Astrocyte (in vitro differentiated cells and primary cell): ENCODE measurements around the gene C3orf33. TPM values are rescaled to one million over a fixed set of nuclear protein-coding genes. Genes with fewer than 3 reads are reported as not detected.

Source experiments
- DNase-seq: peaks from one replicate; pipeline ENCODE4 v3.0.0-alpha.2; 2010; ENCODE audit warnings: low read depth
- FAIRE-seq: peaks from 2 replicates; lab custom pipeline; 2011; peaks lifted over from hg19 to GRCh38; lab: Jason Lieb, UNC
- H2AFZ ChIP-seq: 2 replicates; pipeline ENCODE4 v1.6.0; 2012; ENCODE audit warnings: low read depth, low read length, inconsistent platforms
- H3K27ac ChIP-seq: 2 replicates; pipeline ENCODE4 v1.5.1; 2011; ENCODE audit warnings: low read depth, low read length, inconsistent platforms
- H3K27me3 ChIP-seq: 2 replicates; pipeline ENCODE4 v1.6.0; 2011; ENCODE audit warnings: low read length, inconsistent platforms; ENCODE audit not compliant: insufficient read depth
- H3K36me3 ChIP-seq: 2 replicates; pipeline ENCODE4 v1.5.1; 2011; ENCODE audit warnings: low read length, inconsistent platforms; ENCODE audit not compliant: insufficient read depth
- H3K4me1 ChIP-seq: 2 replicates; pipeline ENCODE4 v1.5.1; 2011; ENCODE audit warnings: low read length, inconsistent platforms; ENCODE audit not compliant: insufficient read depth
- H3K4me2 ChIP-seq: 2 replicates; pipeline ENCODE4 v1.6.0; 2012; ENCODE audit warnings: low read length, inconsistent platforms
- H3K4me3 ChIP-seq: 2 replicates; pipeline ENCODE4 v1.5.1; 2011; ENCODE audit warnings: low read depth, mild to moderate bottlenecking, low read length, inconsistent platforms; ENCODE audit not compliant: insufficient read depth
- H3K79me2 ChIP-seq: 2 replicates; pipeline ENCODE4 v1.6.0; 2012; ENCODE audit warnings: mild to moderate bottlenecking, low read length, inconsistent platforms; ENCODE audit not compliant: insufficient read depth
- H3K9ac ChIP-seq: 2 replicates; pipeline ENCODE4 v1.6.0; 2012; ENCODE audit warnings: mild to moderate bottlenecking, low read length, inconsistent platforms
- H3K9me3 ChIP-seq: 2 replicates; pipeline ENCODE4 v1.5.1; 2012; ENCODE audit warnings: low read depth, mild to moderate bottlenecking, low read length, inconsistent platforms; ENCODE audit not compliant: insufficient read depth
- H4K20me1 ChIP-seq: 2 replicates; pipeline ENCODE4 v1.6.0; 2012; ENCODE audit warnings: low read length, inconsistent platforms; ENCODE audit not compliant: insufficient read depth
- H3K27ac Mint-ChIP-seq: one replicate; pipeline ENCODE4 v1.8.0; 2021; ENCODE audit warnings: mild to moderate bottlenecking, mixed read lengths; ENCODE audit not compliant: unreplicated experiment
- H3K27me3 Mint-ChIP-seq: one replicate; pipeline ENCODE4 v1.8.0; 2021; ENCODE audit warnings: low read depth, mixed read lengths; ENCODE audit not compliant: unreplicated experiment
- H3K36me3 Mint-ChIP-seq: one replicate; pipeline ENCODE4 v1.8.0; 2021; ENCODE audit warnings: low read depth, mixed read lengths; ENCODE audit not compliant: unreplicated experiment
- H3K4me1 Mint-ChIP-seq: one replicate; pipeline ENCODE4 v1.8.0; 2021; ENCODE audit warnings: low read depth, mixed read lengths; ENCODE audit not compliant: unreplicated experiment
- H3K4me3 Mint-ChIP-seq: one replicate; pipeline ENCODE4 v1.8.0; 2021; ENCODE audit warnings: mild to moderate bottlenecking, moderate library complexity, mixed read lengths; ENCODE audit not compliant: unreplicated experiment
- H3K9me3 Mint-ChIP-seq: one replicate; pipeline ENCODE4 v1.8.0; 2021; ENCODE audit warnings: mild to moderate bottlenecking, mixed read lengths; ENCODE audit not compliant: unreplicated experiment
- CTCF ChIP-seq: IDR thresholded peaks from 2 replicates; pipeline ENCODE4 v1.5.1; 2011; ENCODE audit warnings: low read depth, mild to moderate bottlenecking, inconsistent platforms, low read length, moderate library complexity; ENCODE audit not compliant: insufficient read depth
- EZH2 ChIP-seq: IDR thresholded peaks from 2 replicates; pipeline ENCODE4 v1.6.1; 2012; ENCODE audit warnings: mild to moderate bottlenecking, low read length, inconsistent platforms; ENCODE audit not compliant: insufficient read depth
- total RNA-seq: library from RNA; stranded (reverse); gene quantifications from 2 replicates; pipeline ENCODE4 v1.2.1, GENCODE V29; 2021

Gene C3orf33
- total RNA-seq, 1 donor from 2014 or later: 2.4 TPM

DNA sequence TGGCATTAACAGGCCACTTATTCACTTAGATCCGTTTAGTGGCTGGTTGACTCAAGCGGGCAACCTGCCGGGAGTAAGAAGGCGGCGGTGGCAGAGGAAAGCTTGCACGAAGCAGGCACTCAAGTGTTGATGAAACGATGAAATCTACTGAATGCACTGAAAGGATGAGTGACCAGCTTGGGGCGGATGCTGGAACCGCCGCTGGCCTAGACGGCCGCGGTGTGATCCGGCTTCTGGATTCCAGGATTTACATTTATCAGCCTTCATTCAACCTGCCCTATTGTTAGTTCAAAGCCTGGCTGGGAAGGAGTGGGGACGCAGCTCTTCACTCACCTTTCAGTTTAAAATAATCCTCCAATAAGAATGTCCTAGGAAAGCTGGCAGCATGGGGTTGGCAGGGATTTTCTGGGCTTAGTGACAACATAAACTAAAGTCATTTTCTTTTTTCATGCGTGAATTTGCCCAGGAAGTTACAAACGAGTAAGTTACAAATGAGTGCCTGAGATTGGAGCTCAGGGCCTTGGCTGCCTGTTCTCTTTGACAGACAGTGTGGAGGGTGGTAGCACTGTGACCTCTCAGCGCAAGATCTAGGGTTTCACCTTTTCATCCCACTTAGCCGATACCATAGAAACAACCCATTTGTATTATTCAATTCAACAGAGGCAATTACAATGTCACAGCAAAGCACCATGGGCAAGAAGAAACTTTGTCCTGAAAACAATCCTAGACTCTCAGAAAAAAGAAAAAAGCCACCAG lies 60.1 kb downstream of the C3orf33 start:
- Histone ChIP-seq H3K36me3 (no peaks in the 10 kb centered on the region), H3K9me3 (no peaks in the 10 kb centered on the region), H3K4me2 (peak overlapping the region; percentile 96), H4K20me1 (no peaks in the 10 kb centered on the region), H3K4me3 (peak overlapping the region; percentile 21), H2AFZ (peak overlapping the region; percentile 58), H3K27ac (no peak overlapping the region), H3K9ac (no peak overlapping the region), H3K79me2 (no peaks in the 10 kb centered on the region), H3K27me3 (peaks cover 30% of the 10 kb centered on the region), H3K4me1 (peaks cover 14% of the 10 kb centered on the region)
- Mint-ChIP-seq H3K9me3 (no peaks in the 10 kb centered on the region), H3K4me3 (no peak overlapping the region), H3K4me1 (peaks cover 6% of the 10 kb centered on the region), H3K36me3 (no peaks in the 10 kb centered on the region), H3K27me3 (peaks cover 15% of the 10 kb centered on the region), H3K27ac (no peak overlapping the region)
- TF ChIP-seq EZH2 (no peak), CTCF (no peak)
- DNase-seq: peak; percentile 26
- FAIRE-seq: no peak

- Histone ChIP-seq H3K27me3 (peaks cover 32% of the 10 kb centered on the region), H4K20me1 (no peaks in the 10 kb centered on the region), H3K27ac (no peak within 1 kb of the TSS), H3K79me2 (no peaks in the 10 kb centered on the region), H3K9ac (peak within 1 kb of the TSS; percentile 61), H3K4me2 (peak within 1 kb of the TSS; percentile 96), H2AFZ (peak within 1 kb of the TSS; percentile 96), H3K36me3 (no peaks in the 10 kb centered on the region), H3K9me3 (no peaks in the 10 kb centered on the region), H3K4me3 (peak within 1 kb of the TSS; percentile 65), H3K4me1 (peaks cover 14% of the 10 kb centered on the region)
- Mint-ChIP-seq H3K27ac (no peak within 1 kb of the TSS), H3K9me3 (no peaks in the 10 kb centered on the region), H3K36me3 (no peaks in the 10 kb centered on the region), H3K27me3 (peaks cover 15% of the 10 kb centered on the region), H3K4me3 (peak within 1 kb of the TSS; percentile 93), H3K4me1 (peaks cover 6% of the 10 kb centered on the region)
- TF ChIP-seq EZH2 (no peak), CTCF (no peak)
- peak; percentile 59 for DNase-seq
- no peak for FAIRE-seq
Observed at GRCh38 chr3:155744626-155745324, 61.3 kb downstream of the C3orf33 start, which contains the start of gene PLCH1. PLCH1 (minus strand) TSS chr3:155745071; CDS start chr3:155704224, 40,847 bp downstream.
